ENCODE results near the gene SOX5.

The SOX5 gene

GRCh38 chr12:23596568-23596967 lies 352.9 kb downstream of the SOX5 start:
- TF ChIP-seq, protein P1, sequence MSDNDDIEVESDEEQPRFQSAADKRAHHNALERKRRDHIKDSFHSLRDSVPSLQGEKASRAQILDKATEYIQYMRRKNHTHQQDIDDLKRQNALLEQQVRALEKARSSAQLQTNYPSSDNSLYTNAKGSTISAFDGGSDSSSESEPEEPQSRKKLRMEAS (IDR thresholded peaks at IDR 0.05; ENCODE audit: low read depth, low read length), result no peak
- TF ChIP-seq, protein P2, sequence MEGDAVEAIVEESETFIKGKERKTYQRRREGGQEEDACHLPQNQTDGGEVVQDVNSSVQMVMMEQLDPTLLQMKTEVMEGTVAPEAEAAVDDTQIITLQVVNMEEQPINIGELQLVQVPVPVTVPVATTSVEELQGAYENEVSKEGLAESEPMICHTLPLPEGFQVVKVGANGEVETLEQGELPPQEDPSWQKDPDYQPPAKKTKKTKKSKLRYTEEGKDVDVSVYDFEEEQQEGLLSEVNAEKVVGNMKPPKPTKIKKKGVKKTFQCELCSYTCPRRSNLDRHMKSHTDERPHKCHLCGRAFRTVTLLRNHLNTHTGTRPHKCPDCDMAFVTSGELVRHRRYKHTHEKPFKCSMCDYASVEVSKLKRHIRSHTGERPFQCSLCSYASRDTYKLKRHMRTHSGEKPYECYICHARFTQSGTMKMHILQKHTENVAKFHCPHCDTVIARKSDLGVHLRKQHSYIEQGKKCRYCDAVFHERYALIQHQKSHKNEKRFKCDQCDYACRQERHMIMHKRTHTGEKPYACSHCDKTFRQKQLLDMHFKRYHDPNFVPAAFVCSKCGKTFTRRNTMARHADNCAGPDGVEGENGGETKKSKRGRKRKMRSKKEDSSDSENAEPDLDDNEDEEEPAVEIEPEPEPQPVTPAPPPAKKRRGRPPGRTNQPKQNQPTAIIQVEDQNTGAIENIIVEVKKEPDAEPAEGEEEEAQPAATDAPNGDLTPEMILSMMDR (IDR thresholded peaks at IDR 0.05; ENCODE audit: low read depth, low read length), result no peak
- TF ChIP-seq POLR2A (IDR thresholded peaks at IDR 0.05; ENCODE audit: extremely low read depth, insufficient read length) (no peak), MYC (IDR thresholded peaks at IDR 0.05; ENCODE audit: low read depth, low read length) (no peak)
- H3K4me3 ChIP-seq (ENCODE audit: low read depth, low read length), result no peak overlapping the region
- DNase-seq (ENCODE audit: low read depth), result no peak

- no peak for DNase-seq (ENCODE audit: low read depth)
- H3K4me3 ChIP-seq (ENCODE audit: low read depth, low read length), result no peak overlapping the region
- TF ChIP-seq, protein P2 (IDR thresholded peaks at IDR 0.05; ENCODE audit: low read depth, low read length), result no peak
- TF ChIP-seq POLR2A (IDR thresholded peaks at IDR 0.05; ENCODE audit: extremely low read depth, insufficient read length) (no peak), MYC (IDR thresholded peaks at IDR 0.05; ENCODE audit: low read depth, low read length) (no peak)
- TF ChIP-seq, protein P1 (IDR thresholded peaks at IDR 0.05; ENCODE audit: low read depth, low read length), result no peak
These were observed 361.5 kb downstream of the SOX5 start for GRCh38 chr12:23587833-23588559.

DNA sequence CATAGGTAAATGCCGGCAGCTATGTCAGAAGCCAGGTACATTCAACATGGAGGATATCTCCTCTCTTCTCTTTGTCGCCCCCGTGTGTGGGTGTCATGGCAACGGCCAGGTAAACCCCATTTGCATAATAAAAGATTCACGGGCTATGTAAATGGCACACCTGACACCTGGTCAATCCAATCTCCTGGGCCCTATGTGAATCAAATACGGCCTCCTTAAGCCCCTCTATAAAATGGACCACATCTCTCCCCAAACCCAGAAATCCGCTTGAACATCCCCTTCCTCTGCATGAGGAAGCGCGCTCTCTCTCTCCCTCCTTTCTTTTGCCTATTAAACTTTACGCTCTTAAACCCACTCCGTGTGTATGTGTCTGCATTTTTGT lies 363.7 kb downstream of the SOX5 start:
- H3K4me3 ChIP-seq (ENCODE audit: low read depth, low read length), result no peak overlapping the region
- no peak for DNase-seq (ENCODE audit: low read depth)
- TF ChIP-seq POLR2A (IDR thresholded peaks at IDR 0.05; ENCODE audit: extremely low read depth, insufficient read length) (no peak), MYC (IDR thresholded peaks at IDR 0.05; ENCODE audit: low read depth, low read length) (no peak)
- TF ChIP-seq, protein P2 (IDR thresholded peaks at IDR 0.05; ENCODE audit: low read depth, low read length), result no peak
- TF ChIP-seq, protein P1 (IDR thresholded peaks at IDR 0.05; ENCODE audit: low read depth, low read length), result no peak

DNA sequence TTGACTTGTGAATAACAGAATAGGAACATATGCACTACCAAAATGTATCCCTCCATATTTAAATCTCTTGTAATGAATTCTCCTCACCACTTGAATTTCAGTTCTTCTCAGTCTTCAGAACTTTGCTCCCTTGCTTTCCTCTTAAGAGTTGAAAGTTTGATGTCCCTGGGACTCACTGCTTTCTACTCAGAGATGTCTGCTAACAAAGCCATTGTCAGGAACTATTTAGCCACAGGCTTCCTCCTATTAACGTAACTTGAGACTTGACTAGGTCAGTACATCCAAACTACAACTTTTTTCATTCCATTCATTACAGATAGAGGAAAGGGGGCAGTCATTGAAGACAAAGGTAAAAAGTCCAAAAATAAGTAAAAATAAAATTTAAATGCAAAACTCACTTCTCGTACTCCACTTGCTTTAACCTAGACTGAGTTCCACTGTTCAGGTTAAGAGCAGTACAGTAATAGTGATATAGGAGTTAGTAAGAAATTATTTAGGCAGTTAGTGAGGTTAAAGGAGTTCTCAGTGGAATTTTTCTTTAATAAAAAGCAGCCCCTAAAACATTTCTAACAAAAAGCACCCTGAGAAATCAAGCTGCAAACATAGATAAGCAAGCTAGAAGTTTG lies 364.2 kb downstream of the SOX5 start:
- no peak for DNase-seq (ENCODE audit: low read depth)
- H3K4me3 ChIP-seq (ENCODE audit: low read depth, low read length), result no peak overlapping the region
- TF ChIP-seq POLR2A (IDR thresholded peaks at IDR 0.05; ENCODE audit: extremely low read depth, insufficient read length) (no peak), MYC (IDR thresholded peaks at IDR 0.05; ENCODE audit: low read depth, low read length) (no peak)
- TF ChIP-seq, protein P2 (IDR thresholded peaks at IDR 0.05; ENCODE audit: low read depth, low read length), result no peak

DNA sequence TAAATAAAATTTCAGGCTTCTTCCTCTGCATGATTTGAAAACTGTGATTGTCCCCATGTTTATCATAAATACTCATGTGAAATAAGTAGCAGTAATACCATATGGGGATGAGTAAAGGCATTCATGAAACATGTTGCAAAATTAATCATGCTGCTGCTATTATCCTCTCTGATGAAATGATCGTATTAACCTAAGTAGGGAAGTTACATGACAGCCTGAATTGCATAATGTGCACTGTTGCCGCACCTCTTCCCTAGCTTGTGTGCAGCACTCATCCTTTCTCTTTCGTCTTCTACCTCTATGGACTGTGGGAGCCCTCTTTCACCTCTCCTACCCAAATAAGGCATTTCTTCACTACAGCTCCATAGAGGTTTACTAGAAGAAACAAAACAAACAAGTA lies 367.6 kb downstream of the SOX5 start:
- peak; percentile 34 for DNase-seq (ENCODE audit: low read depth)
- no peak for TF ChIP-seq MYC (IDR thresholded peaks at IDR 0.05; ENCODE audit: low read depth, low read length)
- TF ChIP-seq, protein P2 (IDR thresholded peaks at IDR 0.05; ENCODE audit: low read depth, low read length), result no peak
- no peak for TF ChIP-seq POLR2A (IDR thresholded peaks at IDR 0.05; ENCODE audit: extremely low read depth, insufficient read length)
- TF ChIP-seq, protein P1 (IDR thresholded peaks at IDR 0.05; ENCODE audit: low read depth, low read length), result no peak
- H3K4me3 ChIP-seq (ENCODE audit: low read depth, low read length), result no peak overlapping the region

Measured in NB4 (cell line).